ENCODE results near the gene CDH23.

GRCh38 chr10:71763352-71764127 is 366.8 kb downstream of the CDH23 start:
- TF ChIP-seq CTCF (IDR thresholded peaks at IDR 0.05), result no peak
- TF ChIP-seq EP300 (IDR thresholded peaks at IDR 0.05), result no peak

All from suprapubic skin (tissue), 3 donors.